PC-3 (cell line): ENCODE measurements around the gene ATAD3B.
"Not testable (repeated sequence)": the region's sequence is repeated elsewhere in the genome, so short reads cannot be mapped to it uniquely, and the experiment has no call there.

Source experiments
- EZH2 ChIP-seq: fragments of 300-600 bp; sonication (generic); IDR thresholded peaks from one replicate; pipeline ENCODE4 v1.6.1; 2017; ENCODE audit warnings: antibody characterized with exemption, mild to moderate bottlenecking, low read length; ENCODE audit not compliant: unreplicated experiment
- TF ChIP-seq, protein P1 (sequence below): fragments of 300-600 bp; sonication (generic); conservative IDR thresholded peaks from 2 replicates; pipeline ENCODE4 v1.5.1; 2017; ENCODE audit warnings: antibody characterized with exemption, low read depth, mild to moderate bottlenecking, low read length

DNA sequence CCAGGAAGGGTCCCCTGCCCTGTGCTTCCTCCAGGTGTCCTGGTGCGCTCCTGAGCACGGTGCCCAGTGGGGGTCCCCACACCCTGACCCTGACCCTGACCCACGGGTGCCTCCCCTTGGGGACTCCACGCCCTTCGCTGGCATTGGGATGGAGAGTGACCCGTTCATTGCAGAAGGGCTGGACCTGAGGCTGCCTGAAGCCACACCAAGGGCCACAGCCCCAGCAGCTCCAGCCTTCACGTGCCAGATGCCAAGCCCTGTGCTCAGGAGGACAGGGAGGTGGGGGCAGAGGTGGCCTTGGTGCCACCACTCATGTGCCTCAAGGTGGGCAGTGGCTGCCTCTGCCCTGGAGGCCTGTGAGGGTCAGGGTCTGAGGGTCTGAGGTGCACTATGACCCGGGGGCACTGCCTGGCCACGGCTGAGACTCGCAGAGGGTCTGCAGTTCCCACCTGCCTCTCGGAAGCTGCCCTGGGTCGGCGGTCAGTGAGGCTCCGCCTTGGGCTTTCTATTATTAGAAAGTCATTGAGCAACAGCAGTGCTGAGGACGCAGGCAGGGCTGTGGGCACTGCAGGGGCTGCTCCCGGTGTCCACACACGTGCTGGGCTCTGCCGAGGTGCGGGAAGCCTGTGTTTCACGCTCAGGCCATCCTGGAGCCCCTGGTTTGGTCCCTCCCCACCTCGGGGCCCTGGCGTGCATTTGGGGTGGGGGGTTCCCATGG is 61.8 kb downstream of the ATAD3B start:
- TF ChIP-seq, protein P1, sequence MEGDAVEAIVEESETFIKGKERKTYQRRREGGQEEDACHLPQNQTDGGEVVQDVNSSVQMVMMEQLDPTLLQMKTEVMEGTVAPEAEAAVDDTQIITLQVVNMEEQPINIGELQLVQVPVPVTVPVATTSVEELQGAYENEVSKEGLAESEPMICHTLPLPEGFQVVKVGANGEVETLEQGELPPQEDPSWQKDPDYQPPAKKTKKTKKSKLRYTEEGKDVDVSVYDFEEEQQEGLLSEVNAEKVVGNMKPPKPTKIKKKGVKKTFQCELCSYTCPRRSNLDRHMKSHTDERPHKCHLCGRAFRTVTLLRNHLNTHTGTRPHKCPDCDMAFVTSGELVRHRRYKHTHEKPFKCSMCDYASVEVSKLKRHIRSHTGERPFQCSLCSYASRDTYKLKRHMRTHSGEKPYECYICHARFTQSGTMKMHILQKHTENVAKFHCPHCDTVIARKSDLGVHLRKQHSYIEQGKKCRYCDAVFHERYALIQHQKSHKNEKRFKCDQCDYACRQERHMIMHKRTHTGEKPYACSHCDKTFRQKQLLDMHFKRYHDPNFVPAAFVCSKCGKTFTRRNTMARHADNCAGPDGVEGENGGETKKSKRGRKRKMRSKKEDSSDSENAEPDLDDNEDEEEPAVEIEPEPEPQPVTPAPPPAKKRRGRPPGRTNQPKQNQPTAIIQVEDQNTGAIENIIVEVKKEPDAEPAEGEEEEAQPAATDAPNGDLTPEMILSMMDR, result not testable (repeated sequence)
- TF ChIP-seq EZH2, result not testable (repeated sequence)
